Kasumi-1 (cell line): ENCODE data around the gene PCDHB11.
"Not testable (repeated sequence)": the region's sequence is repeated elsewhere in the genome, so short reads cannot be mapped to it uniquely, and the experiment has no call there.

ENCODE experiments used
- DNase-seq, 2 experiments: peaks; one replicate each; lab custom pipeline; 2025; lab: John Stamatoyannopoulos, UW

The PCDHB11 gene

GRCh38 chr5:141199359-141200235 lies at the start of gene PCDHB11:
TSS of gene PCDHB11 (plus strand) at chr5:141199627. CDS start at chr5:141199775, 148 bp downstream.
- DNase-seq = peak; percentile 10 to 17

GRCh38 chr5:141149812-141150211 lies 49.6 kb upstream of the PCDHB11 start, which contains the start of gene PCDHB6:
TSS of gene PCDHB6 (plus strand) at chr5:141150057. CDS start at chr5:141150258, 201 bp downstream.
- DNase-seq = no peak

GRCh38 chr5:141150224-141150992 lies 49.0 kb upstream of the PCDHB11 start:
- DNase-seq = no peak

GRCh38 chr5:141150993-141151325 lies 48.5 kb upstream of the PCDHB11 start:
- DNase-seq = no peak

- DNase-seq = not testable (repeated sequence)
Measured at GRCh38 chr5:141151632-141152031, 47.8 kb upstream of the PCDHB11 start.

GRCh38 chr5:141152096-141152495 lies 47.3 kb upstream of the PCDHB11 start:
- not testable (repeated sequence) for DNase-seq

- no peak for DNase-seq
Measured at GRCh38 chr5:141155540-141156374, 43.7 kb upstream of the PCDHB11 start.

GRCh38 chr5:141157356-141157755 lies 42.1 kb upstream of the PCDHB11 start:
- not testable (repeated sequence) for DNase-seq

- not testable (repeated sequence) for DNase-seq
Measured at GRCh38 chr5:141157901-141158300, 41.5 kb upstream of the PCDHB11 start.

GRCh38 chr5:141172381-141173204 lies 26.8 kb upstream of the PCDHB11 start, which contains the start of gene PCDHB7:
TSS of gene PCDHB7 (plus strand) at chr5:141172644. CDS start at chr5:141172836, 192 bp downstream.
- DNase-seq = no peak

GRCh38 chr5:141174291-141175104 lies 24.9 kb upstream of the PCDHB11 start:
- not testable (repeated sequence) for DNase-seq

GRCh38 chr5:141175933-141176332 lies 23.5 kb upstream of the PCDHB11 start:
- DNase-seq = no peak

GRCh38 chr5:141177577-141178191 lies 21.7 kb upstream of the PCDHB11 start, which contains the start of gene PCDHB8:
TSS of gene PCDHB8 (plus strand) at chr5:141177790. CDS start at chr5:141178035, 245 bp downstream.
- DNase-seq = not testable (repeated sequence)

- not testable (repeated sequence) for DNase-seq
Measured at GRCh38 chr5:141179371-141179770, 20.1 kb upstream of the PCDHB11 start.

GRCh38 chr5:141179876-141180275 lies 19.6 kb upstream of the PCDHB11 start:
- not testable (repeated sequence) for DNase-seq

GRCh38 chr5:141180313-141180712 lies 19.1 kb upstream of the PCDHB11 start:
- no peak for DNase-seq

GRCh38 chr5:141182248-141182647 lies 17.2 kb upstream of the PCDHB11 start, which contains the start of gene PCDHB16:
TSS of gene PCDHB16 (plus strand) at chr5:141182387. CDS start at chr5:141182560, 173 bp downstream.
- no peak for DNase-seq

GRCh38 chr5:141184117-141184855 lies 15.1 kb upstream of the PCDHB11 start:
- not testable (repeated sequence) for DNase-seq
